Activated naive CD8-positive, alpha-beta T cell (primary cell): ENCODE results near the gene TMTC1.

ENCODE experiments used
- H3K27ac Mint-ChIP-seq: one replicate; pipeline ENCODE4 v1.8.0; 2021; ENCODE audit warnings: mixed read lengths
- H3K27me3 Mint-ChIP-seq: one replicate; pipeline ENCODE4 v1.8.0; 2021; ENCODE audit warnings: mixed read lengths
- H3K36me3 Mint-ChIP-seq: one replicate; pipeline ENCODE4 v1.8.0; 2021; ENCODE audit warnings: mixed read lengths
- H3K4me1 Mint-ChIP-seq: one replicate; pipeline ENCODE4 v1.8.0; 2021; ENCODE audit warnings: low read depth, mixed read lengths
- H3K4me3 Mint-ChIP-seq: one replicate; pipeline ENCODE4 v1.8.0; 2021; ENCODE audit warnings: mild to moderate bottlenecking, mixed read lengths
- H3K9me3 Mint-ChIP-seq: one replicate; pipeline ENCODE4 v1.8.0; 2021; ENCODE audit warnings: low read depth, mixed read lengths

Gene TMTC1

GRCh38 chr12:29534935-29535334 lies 248.8 kb downstream of the TMTC1 start:
- peaks cover 16% of the 10 kb centered on the region for H3K27me3 Mint-ChIP-seq
- no peaks in the 10 kb centered on the region for H3K4me1 Mint-ChIP-seq
- H3K27ac Mint-ChIP-seq, result no peak overlapping the region
- H3K4me3 Mint-ChIP-seq, result no peak overlapping the region
- H3K36me3 Mint-ChIP-seq, result no peaks in the 10 kb centered on the region
- H3K9me3 Mint-ChIP-seq, result no peaks in the 10 kb centered on the region

- Mint-ChIP-seq H3K36me3 (no peaks in the 10 kb centered on the region), H3K4me1 (no peaks in the 10 kb centered on the region), H3K27me3 (peaks cover 20% of the 10 kb centered on the region), H3K27ac (no peak overlapping the region), H3K9me3 (no peaks in the 10 kb centered on the region), H3K4me3 (no peak overlapping the region)
Measured at GRCh38 chr12:29533815-29534489, 249.8 kb downstream of the TMTC1 start.

GRCh38 chr12:29531471-29531870 lies 252.3 kb downstream of the TMTC1 start:
- Mint-ChIP-seq H3K27me3 (peaks cover 22% of the 10 kb centered on the region), H3K36me3 (no peaks in the 10 kb centered on the region), H3K27ac (no peak overlapping the region), H3K4me1 (no peaks in the 10 kb centered on the region), H3K9me3 (no peaks in the 10 kb centered on the region), H3K4me3 (no peak overlapping the region)

DNA sequence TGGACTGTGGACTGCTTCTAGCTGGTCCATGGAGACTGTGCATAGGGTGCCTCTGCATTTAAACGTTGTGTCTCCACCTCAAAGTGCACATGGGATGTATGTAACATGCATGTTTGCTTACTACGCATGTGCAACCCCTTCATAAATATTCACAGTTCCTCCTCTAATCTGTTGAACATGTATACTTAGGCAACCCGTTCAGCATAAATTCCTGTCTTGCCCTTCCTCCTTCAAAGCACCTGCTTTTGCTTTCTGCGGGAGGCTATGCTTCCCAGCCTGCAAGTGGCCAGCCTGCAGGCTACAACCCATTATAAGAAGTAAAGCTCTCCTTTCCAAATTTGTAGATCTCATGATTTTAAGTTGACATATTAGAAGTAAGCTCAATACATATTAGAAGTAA lies 253.3 kb downstream of the TMTC1 start:
- H3K27me3 Mint-ChIP-seq, result peaks cover 22% of the 10 kb centered on the region
- H3K27ac Mint-ChIP-seq, result no peak overlapping the region
- no peaks in the 10 kb centered on the region for H3K9me3 Mint-ChIP-seq
- H3K36me3 Mint-ChIP-seq, result no peaks in the 10 kb centered on the region
- H3K4me1 Mint-ChIP-seq, result no peaks in the 10 kb centered on the region
- H3K4me3 Mint-ChIP-seq, result no peak overlapping the region

DNA sequence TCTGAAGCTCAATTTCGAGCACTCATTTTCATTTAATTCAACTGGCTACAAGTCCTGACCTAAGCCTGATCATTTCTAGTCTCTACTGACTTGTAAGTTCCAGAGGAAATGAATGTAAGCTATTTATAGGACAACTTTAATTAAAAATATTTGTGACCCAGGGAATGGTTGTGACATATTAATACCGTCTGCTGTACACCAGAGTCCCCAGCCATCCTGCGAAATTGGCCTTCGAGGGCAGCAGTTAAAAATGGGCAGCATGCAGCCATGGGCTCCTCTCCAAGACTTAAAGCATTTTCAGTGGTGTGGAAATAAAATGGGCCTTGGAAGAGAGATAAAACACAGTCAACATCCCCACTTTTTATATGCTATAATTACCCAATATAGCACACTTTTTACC lies 255.6 kb downstream of the TMTC1 start:
- no peak overlapping the region for H3K4me3 Mint-ChIP-seq
- no peak overlapping the region for H3K27ac Mint-ChIP-seq
- H3K27me3 Mint-ChIP-seq, result peaks cover 18% of the 10 kb centered on the region
- no peaks in the 10 kb centered on the region for H3K9me3 Mint-ChIP-seq
- H3K36me3 Mint-ChIP-seq, result no peaks in the 10 kb centered on the region
- H3K4me1 Mint-ChIP-seq, result no peaks in the 10 kb centered on the region

DNA sequence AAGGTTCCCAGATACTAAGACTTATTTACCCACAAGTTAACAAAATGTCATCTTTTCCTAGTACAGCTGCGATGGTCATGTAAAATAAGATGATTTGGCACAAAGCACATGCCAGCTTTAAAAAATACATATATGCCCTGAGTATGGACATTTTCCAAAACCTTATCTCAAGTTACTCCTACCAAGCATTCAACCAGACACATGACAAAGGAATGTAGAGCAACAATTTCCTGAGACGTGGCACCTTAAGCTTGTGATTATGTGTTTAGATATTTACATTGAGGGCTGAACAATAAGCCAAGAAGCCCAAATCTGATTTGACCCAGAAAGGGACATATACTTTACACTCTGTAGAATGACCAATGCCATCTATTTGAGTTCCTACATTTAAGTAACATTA lies 261.8 kb downstream of the TMTC1 start:
- H3K4me1 Mint-ChIP-seq, result no peaks in the 10 kb centered on the region

GRCh38 chr12:29519585-29520182 lies 264.1 kb downstream of the TMTC1 start:
- no peak overlapping the region for H3K4me3 Mint-ChIP-seq
- no peaks in the 10 kb centered on the region for H3K4me1 Mint-ChIP-seq

More for the DNA sequence above, 261.8 kb downstream of the TMTC1 start:
- Mint-ChIP-seq H3K27ac (no peak overlapping the region), H3K9me3 (no peaks in the 10 kb centered on the region), H3K4me3 (no peak overlapping the region), H3K36me3 (no peaks in the 10 kb centered on the region), H3K27me3 (no peaks in the 10 kb centered on the region)

GRCh38 chr12:29518407-29518806 lies 265.3 kb downstream of the TMTC1 start:
- Mint-ChIP-seq H3K4me3 (no peak overlapping the region), H3K4me1 (no peaks in the 10 kb centered on the region), H3K9me3 (no peaks in the 10 kb centered on the region), H3K27me3 (peaks cover 5% of the 10 kb centered on the region), H3K36me3 (no peaks in the 10 kb centered on the region), H3K27ac (no peak overlapping the region)

More at GRCh38 chr12:29519585-29520182, 264.1 kb downstream of the TMTC1 start:
- Mint-ChIP-seq H3K9me3 (no peaks in the 10 kb centered on the region), H3K36me3 (no peaks in the 10 kb centered on the region), H3K27ac (no peak overlapping the region), H3K27me3 (peaks cover 1% of the 10 kb centered on the region)

DNA sequence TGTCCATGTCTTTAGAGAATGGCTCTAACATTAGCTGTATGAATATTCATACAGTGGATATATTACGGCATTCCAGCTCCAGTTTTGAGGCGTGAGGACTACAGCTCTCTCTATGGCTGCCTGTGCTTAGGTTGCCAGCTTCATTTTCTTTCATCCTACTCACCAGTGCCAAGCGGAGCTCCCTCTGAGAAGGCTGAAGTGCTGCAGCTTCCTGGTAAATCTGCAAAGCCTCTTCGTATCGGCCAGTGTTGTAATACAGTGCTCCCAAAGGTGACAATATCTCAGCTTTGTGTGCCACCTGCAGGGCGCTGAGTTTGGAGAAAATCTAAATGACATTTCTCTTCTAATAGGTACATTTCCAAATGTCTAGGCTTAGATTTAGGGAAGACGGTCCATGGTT lies 266.5 kb downstream of the TMTC1 start:
- H3K27me3 Mint-ChIP-seq, result peaks cover 5% of the 10 kb centered on the region
- H3K36me3 Mint-ChIP-seq, result no peaks in the 10 kb centered on the region
- H3K4me1 Mint-ChIP-seq, result no peaks in the 10 kb centered on the region

GRCh38 chr12:29516431-29516875 lies 267.3 kb downstream of the TMTC1 start:
- no peaks in the 10 kb centered on the region for H3K36me3 Mint-ChIP-seq
- H3K4me1 Mint-ChIP-seq, result no peaks in the 10 kb centered on the region
- no peaks in the 10 kb centered on the region for H3K9me3 Mint-ChIP-seq
- no peak overlapping the region for H3K27ac Mint-ChIP-seq
- no peak overlapping the region for H3K4me3 Mint-ChIP-seq
- peaks cover 5% of the 10 kb centered on the region for H3K27me3 Mint-ChIP-seq

More for the DNA sequence above, 266.5 kb downstream of the TMTC1 start:
- no peak overlapping the region for H3K4me3 Mint-ChIP-seq
- H3K9me3 Mint-ChIP-seq, result no peaks in the 10 kb centered on the region
- no peak overlapping the region for H3K27ac Mint-ChIP-seq

DNA sequence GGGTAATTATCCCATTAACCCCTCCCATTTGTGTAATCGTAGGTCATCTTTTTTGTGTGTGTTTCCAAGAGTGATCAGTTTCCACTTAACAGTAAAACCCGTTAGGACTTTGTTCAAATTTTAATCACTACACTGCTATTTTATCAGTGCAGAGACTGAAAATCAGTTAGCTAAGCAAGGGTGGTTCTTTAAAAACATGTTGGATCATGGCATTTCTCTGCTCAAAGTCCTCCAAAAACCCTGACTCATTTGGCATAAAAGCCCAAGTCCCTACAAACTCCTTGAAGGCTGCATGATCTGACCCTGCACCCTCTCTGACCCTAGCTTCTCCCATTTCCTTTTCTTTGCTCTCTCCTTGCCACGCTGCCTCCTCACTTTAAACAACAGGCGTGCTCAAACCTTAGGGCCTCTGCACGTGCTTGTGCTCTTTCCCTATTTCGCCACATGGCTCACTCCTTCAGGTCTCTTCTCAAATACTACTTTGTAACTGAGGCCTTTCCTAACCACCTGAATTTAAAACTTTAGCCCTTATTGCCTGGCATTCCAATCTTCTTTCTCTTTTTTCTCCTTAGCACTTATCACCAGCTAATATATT lies 273.1 kb downstream of the TMTC1 start:
- peaks cover 12% of the 10 kb centered on the region for H3K27me3 Mint-ChIP-seq
- H3K4me3 Mint-ChIP-seq, result no peak overlapping the region
- no peaks in the 10 kb centered on the region for H3K4me1 Mint-ChIP-seq
- no peaks in the 10 kb centered on the region for H3K36me3 Mint-ChIP-seq
- no peak overlapping the region for H3K27ac Mint-ChIP-seq
- no peaks in the 10 kb centered on the region for H3K9me3 Mint-ChIP-seq

GRCh38 chr12:29509503-29509902 lies 274.2 kb downstream of the TMTC1 start:
- H3K9me3 Mint-ChIP-seq, result no peaks in the 10 kb centered on the region
- H3K27ac Mint-ChIP-seq, result no peak overlapping the region
- no peak overlapping the region for H3K4me3 Mint-ChIP-seq
- H3K4me1 Mint-ChIP-seq, result no peaks in the 10 kb centered on the region
- H3K36me3 Mint-ChIP-seq, result no peaks in the 10 kb centered on the region
- peaks cover 11% of the 10 kb centered on the region for H3K27me3 Mint-ChIP-seq

DNA sequence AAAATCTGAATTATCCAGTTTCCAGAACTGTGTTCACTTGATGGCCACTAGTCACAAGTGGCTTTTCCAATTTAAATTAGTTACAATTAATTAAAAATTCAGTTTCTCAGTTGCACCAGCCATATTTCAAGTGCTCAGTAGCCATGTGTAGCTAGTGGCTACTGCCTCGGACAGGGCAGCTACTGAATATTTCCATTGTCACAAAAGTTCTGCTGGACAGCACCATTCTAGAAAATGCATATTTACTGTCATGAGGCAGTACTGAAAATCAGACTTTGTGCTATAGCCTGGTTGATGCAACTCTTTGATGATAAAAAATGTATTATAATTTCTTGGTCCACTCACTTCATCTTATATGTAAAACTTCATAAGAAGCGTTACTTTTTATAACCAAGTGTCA lies 274.8 kb downstream of the TMTC1 start:
- H3K36me3 Mint-ChIP-seq, result no peaks in the 10 kb centered on the region
- H3K4me1 Mint-ChIP-seq, result no peaks in the 10 kb centered on the region
- no peak overlapping the region for H3K27ac Mint-ChIP-seq
- peaks cover 11% of the 10 kb centered on the region for H3K27me3 Mint-ChIP-seq
- no peaks in the 10 kb centered on the region for H3K9me3 Mint-ChIP-seq
- no peak overlapping the region for H3K4me3 Mint-ChIP-seq

DNA sequence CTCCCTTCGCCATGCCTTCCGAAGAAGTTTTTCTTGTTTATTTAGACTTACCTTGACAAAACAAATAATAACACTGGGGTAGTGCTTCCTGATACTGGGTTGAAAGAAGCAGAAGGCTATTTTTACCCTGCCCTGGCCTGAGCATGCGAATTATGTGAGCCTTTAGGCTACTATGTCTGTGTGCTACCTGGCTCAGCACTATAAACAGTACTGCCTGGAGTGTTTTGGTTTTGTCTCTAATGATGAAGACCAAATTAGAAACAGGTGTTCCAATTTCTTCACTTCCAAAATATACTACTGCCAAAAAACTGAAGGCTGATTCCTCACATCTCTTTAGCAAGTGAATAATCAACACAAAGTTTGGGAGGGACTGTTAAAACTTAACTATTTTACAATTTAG lies 278.6 kb downstream of the TMTC1 start:
- Mint-ChIP-seq H3K27ac (no peak overlapping the region), H3K4me1 (no peaks in the 10 kb centered on the region), H3K36me3 (no peaks in the 10 kb centered on the region), H3K27me3 (peaks cover 7% of the 10 kb centered on the region), H3K4me3 (no peak overlapping the region), H3K9me3 (no peaks in the 10 kb centered on the region)

DNA sequence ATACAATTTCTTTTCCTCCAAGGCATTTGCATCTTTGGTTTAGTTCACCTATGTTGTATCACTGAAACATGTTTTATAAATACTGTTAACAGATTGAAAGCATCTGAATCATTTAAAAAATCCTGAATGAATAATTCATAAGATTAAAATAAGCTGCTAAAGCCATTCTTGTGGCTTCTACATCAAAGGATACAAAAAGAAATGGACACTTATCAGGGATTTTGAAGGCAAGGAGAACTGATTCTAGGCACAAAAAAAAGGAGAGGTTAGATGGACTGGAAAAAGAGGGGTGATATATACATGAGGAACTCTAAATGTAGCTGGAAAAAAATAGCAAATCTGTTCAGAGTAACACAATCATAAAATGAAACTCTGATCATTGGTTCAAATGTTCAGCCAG lies 280.5 kb downstream of the TMTC1 start:
- no peak overlapping the region for H3K27ac Mint-ChIP-seq
- no peaks in the 10 kb centered on the region for H3K36me3 Mint-ChIP-seq
- H3K4me3 Mint-ChIP-seq, result no peak overlapping the region
- H3K4me1 Mint-ChIP-seq, result no peaks in the 10 kb centered on the region
- H3K27me3 Mint-ChIP-seq, result peaks cover 7% of the 10 kb centered on the region
- H3K9me3 Mint-ChIP-seq, result no peaks in the 10 kb centered on the region
